Ishikawa (cell line): ENCODE results near the gene NDFIP1.

ENCODE experiments used
- CEBPB ChIP-seq: IDR thresholded peaks from 2 replicates; pipeline ENCODE4 v1.6.1; 2012
- CREB1 ChIP-seq: IDR thresholded peaks from 2 replicates; pipeline ENCODE4 v1.6.1; 2012; ENCODE audit warnings: low read depth
- EGR1 ChIP-seq: IDR thresholded peaks from 2 replicates; pipeline ENCODE4 v1.6.1; 2012
- EP300 ChIP-seq: IDR thresholded peaks from 2 replicates; pipeline ENCODE4 v1.6.1; 2012; ENCODE audit warnings: borderline replicate concordance
- FOXM1 ChIP-seq: IDR thresholded peaks from 2 replicates; pipeline ENCODE4 v1.6.1; 2012; ENCODE audit warnings: low read depth, borderline replicate concordance
- MAX ChIP-seq: IDR thresholded peaks from 2 replicates; pipeline ENCODE4 v1.6.1; 2012
- NFIC ChIP-seq: IDR thresholded peaks from 2 replicates; pipeline ENCODE4 v1.6.1; 2012
- RAD21 ChIP-seq: IDR thresholded peaks from 2 replicates; pipeline ENCODE4 v1.6.1; 2012; ENCODE audit warnings: low read depth
- TAF1 ChIP-seq: IDR thresholded peaks from 2 replicates; pipeline ENCODE4 v1.6.1; 2012; ENCODE audit warnings: low read depth, mild to moderate bottlenecking
- TCF12 ChIP-seq: IDR thresholded peaks from 2 replicates; pipeline ENCODE4 v1.6.1; 2012; ENCODE audit warnings: low read depth
- TEAD4 ChIP-seq: IDR thresholded peaks from 2 replicates; pipeline ENCODE4 v1.6.1; 2012
- YY1 ChIP-seq: IDR thresholded peaks from 2 replicates; pipeline ENCODE4 v1.6.1; 2012; ENCODE audit warnings: low read depth
- ZBTB7A ChIP-seq: IDR thresholded peaks from 2 replicates; pipeline ENCODE4 v1.6.1; 2012; ENCODE audit warnings: low read depth
- TF ChIP-seq, protein P1 (sequence below): IDR thresholded peaks from 2 replicates; pipeline ENCODE4 v1.6.1; 2012
- TF ChIP-seq, protein P2 (sequence below): IDR thresholded peaks from 2 replicates; pipeline ENCODE4 v1.6.1; 2012; ENCODE audit warnings: low read depth, mild to moderate bottlenecking

The NDFIP1 gene

DNA sequence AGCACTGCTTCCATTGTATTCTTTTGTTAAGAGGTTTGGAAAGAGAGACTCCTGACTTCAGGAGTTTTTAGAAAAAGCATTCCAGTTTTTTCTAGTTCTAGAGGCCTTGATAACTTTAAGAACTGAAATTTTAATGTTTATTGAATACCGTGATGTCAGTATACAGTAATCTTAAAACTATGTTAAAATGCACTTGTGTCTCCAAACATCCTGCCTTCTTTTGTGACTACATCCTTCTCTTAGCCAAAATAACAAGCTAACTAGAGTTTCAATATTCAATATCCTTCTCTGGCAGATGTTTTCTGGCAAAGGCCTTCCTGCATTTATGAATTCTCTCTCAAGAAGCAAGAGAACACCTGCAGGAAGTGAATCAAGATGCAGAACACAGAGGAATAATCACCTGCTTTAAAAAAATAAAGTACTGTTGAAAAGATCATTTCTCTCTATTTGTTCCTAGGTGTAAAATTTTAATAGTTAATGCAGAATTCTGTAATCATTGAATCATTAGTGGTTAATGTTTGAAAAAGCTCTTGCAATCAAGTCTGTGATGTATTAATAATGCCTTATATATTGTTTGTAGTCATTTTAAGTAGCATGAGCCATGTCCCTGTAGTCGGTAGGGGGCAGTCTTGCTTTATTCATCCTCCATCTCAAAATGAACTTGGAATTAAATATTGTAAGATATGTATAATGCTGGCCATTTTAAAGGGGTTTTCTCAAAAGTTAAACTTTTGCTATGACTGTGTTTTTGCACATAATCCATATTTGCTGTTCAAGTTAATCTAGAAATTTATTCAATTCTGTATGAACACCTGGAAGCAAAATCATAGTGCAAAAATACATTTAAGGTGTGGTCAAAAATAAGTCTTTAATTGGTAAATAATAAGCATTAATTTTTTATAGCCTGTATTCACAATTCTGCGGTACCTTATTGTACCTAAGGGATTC, 43.1 kb downstream of the NDFIP1 start:
- TF ChIP-seq TEAD4 (no peak), RAD21 (peak; percentile 87), TCF12 (no peak), CEBPB (no peak)

DNA sequence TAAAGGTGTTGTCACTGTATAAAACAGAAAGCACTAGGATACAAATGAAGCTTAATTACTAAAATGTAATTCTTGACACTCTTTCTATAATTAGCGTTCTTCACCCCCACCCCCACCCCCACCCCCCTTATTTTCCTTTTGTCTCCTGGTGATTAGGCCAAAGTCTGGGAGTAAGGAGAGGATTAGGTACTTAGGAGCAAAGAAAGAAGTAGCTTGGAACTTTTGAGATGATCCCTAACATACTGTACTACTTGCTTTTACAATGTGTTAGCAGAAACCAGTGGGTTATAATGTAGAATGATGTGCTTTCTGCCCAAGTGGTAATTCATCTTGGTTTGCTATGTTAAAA, 43.8 kb downstream of the NDFIP1 start:
- TF ChIP-seq CEBPB = no peak
- TF ChIP-seq, protein P1, sequence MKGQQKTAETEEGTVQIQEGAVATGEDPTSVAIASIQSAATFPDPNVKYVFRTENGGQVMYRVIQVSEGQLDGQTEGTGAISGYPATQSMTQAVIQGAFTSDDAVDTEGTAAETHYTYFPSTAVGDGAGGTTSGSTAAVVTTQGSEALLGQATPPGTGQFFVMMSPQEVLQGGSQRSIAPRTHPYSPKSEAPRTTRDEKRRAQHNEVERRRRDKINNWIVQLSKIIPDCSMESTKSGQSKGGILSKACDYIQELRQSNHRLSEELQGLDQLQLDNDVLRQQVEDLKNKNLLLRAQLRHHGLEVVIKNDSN = no peak
- TF ChIP-seq YY1 = no peak
- no peak for TF ChIP-seq NFIC
- TF ChIP-seq ZBTB7A = no peak
- no peak for TF ChIP-seq RAD21
- no peak for TF ChIP-seq TEAD4

- TF ChIP-seq EP300 (no peak), CREB1 (no peak), MAX (no peak), FOXM1 (no peak)
These were observed 45.3 kb downstream of the NDFIP1 start for GRCh38 chr5:142153674-142154448.

GRCh38 chr5:142156839-142157463, 48.4 kb downstream of the NDFIP1 start:
- TF ChIP-seq FOXM1 (no peak), TCF12 (no peak), NFIC (no peak), TAF1 (no peak), CEBPB (no peak), MAX (no peak), ZBTB7A (no peak), EP300 (no peak), YY1 (no peak), EGR1 (no peak), TEAD4 (no peak)
- TF ChIP-seq, protein P2, sequence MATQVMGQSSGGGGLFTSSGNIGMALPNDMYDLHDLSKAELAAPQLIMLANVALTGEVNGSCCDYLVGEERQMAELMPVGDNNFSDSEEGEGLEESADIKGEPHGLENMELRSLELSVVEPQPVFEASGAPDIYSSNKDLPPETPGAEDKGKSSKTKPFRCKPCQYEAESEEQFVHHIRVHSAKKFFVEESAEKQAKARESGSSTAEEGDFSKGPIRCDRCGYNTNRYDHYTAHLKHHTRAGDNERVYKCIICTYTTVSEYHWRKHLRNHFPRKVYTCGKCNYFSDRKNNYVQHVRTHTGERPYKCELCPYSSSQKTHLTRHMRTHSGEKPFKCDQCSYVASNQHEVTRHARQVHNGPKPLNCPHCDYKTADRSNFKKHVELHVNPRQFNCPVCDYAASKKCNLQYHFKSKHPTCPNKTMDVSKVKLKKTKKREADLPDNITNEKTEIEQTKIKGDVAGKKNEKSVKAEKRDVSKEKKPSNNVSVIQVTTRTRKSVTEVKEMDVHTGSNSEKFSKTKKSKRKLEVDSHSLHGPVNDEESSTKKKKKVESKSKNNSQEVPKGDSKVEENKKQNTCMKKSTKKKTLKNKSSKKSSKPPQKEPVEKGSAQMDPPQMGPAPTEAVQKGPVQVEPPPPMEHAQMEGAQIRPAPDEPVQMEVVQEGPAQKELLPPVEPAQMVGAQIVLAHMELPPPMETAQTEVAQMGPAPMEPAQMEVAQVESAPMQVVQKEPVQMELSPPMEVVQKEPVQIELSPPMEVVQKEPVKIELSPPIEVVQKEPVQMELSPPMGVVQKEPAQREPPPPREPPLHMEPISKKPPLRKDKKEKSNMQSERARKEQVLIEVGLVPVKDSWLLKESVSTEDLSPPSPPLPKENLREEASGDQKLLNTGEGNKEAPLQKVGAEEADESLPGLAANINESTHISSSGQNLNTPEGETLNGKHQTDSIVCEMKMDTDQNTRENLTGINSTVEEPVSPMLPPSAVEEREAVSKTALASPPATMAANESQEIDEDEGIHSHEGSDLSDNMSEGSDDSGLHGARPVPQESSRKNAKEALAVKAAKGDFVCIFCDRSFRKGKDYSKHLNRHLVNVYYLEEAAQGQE = no peak
- TF ChIP-seq, protein P1 = no peak

DNA sequence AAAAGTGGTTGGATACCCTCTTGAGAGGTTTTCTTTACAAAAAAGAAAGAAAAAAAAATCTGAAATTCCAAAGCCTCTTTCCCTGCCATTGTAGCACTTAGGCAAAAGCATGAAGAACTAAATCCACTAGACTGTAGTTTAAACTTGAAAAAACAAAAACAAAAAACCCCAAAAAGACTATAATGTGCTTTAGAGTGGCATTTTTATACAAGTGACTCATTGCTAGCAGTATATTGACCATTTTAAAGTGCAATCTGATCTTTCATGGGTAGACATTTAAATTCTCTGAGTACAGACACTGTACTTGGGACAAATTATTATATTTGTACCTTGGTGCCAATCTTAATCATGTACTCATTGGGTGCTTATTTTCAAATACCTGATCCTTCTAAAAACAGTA, 50.8 kb downstream of the NDFIP1 start:
- no peak for TF ChIP-seq EP300
- no peak for TF ChIP-seq ZBTB7A
- TF ChIP-seq, protein P2 = no peak
- TF ChIP-seq EGR1 = no peak
- no peak for TF ChIP-seq TAF1
- TF ChIP-seq, protein P1 = no peak
- TF ChIP-seq CREB1 = no peak
- TF ChIP-seq YY1 = no peak
- no peak for TF ChIP-seq CEBPB
- no peak for TF ChIP-seq NFIC
- TF ChIP-seq FOXM1 = no peak
- TF ChIP-seq TCF12 = no peak
- TF ChIP-seq RAD21 = no peak
- no peak for TF ChIP-seq MAX
- no peak for TF ChIP-seq TEAD4
